ENCODE data around the gene TRAF7. TPM values are rescaled to one million over a fixed set of nuclear protein-coding genes. Genes with fewer than 3 reads are reported as not detected.

The TRAF7 gene
- total and polyA plus RNA-seq, 2 of the 13 experiments (the other 11 are each of a cell fraction or from before 2014, with no cell fraction given), result 47.9 to 65.6 TPM

- TF ChIP-seq PAXIP1 (CRISPR knock-in tag; conservative IDR thresholded peaks at IDR 0.05) (peak; percentile 49), RNF2 (conservative IDR thresholded peaks at IDR 0.05; ENCODE audit: low read depth) (0 out of 2 replicates have a peak, but pooled peaks have one; percentile 49), GABPA (IDR thresholded peaks at IDR 0.05; ENCODE audit: low read depth, low read length) (no peak), GABPA (CRISPR knock-in tag; IDR thresholded peaks at IDR 0.05; ENCODE audit: low read depth) (no peak), KMT2A (CRISPR knock-in tag; IDR thresholded peaks at IDR 0.05) (0 out of 2 replicates have a peak, but pooled peaks have one; percentile 11), ZFP91 (CRISPR knock-in tag; IDR thresholded peaks at IDR 0.05; ENCODE audit: borderline replicate concordance) (0 out of 2 replicates have a peak, but pooled peaks have one; percentile 33), MTF1 (CRISPR knock-in tag; IDR thresholded peaks at IDR 0.05) (no peak), DMAP1 (CRISPR knock-in tag; IDR thresholded peaks at IDR 0.05) (peak; percentile 39; the same call in 1 of the 2 replicates), TMF1 (CRISPR knock-in tag; IDR thresholded peaks at IDR 0.05; ENCODE audit: low read depth) (0 out of 2 replicates have a peak, but pooled peaks have one; percentile 50), ZNF543 (CRISPR knock-in tag; IDR thresholded peaks at IDR 0.05) (0 out of 2 replicates have a peak, but pooled peaks have one; percentile 30), BHLHE40 (IDR thresholded peaks at IDR 0.05; ENCODE audit: low read length) (peak; percentile 94), HES4 (CRISPR knock-in tag; IDR thresholded peaks at IDR 0.05; ENCODE audit: borderline replicate concordance) (0 out of 2 replicates have a peak, but pooled peaks have one; percentile 54), KDM4B (CRISPR knock-in tag; IDR thresholded peaks at IDR 0.05) (no peak), ZFX (CRISPR knock-in tag; IDR thresholded peaks at IDR 0.05; ENCODE audit: low read depth) (peak; percentile 92), ZBTB34 (CRISPR knock-in tag; IDR thresholded peaks at IDR 0.05) (no peak), SPEN (CRISPR knock-in tag; IDR thresholded peaks at IDR 0.05; ENCODE audit: low read depth) (peak; percentile 61; the same call in 1 of the 2 replicates), TFDP2 (CRISPR knock-in tag; IDR thresholded peaks at IDR 0.05) (0 out of 2 replicates have a peak, but pooled peaks have one; percentile 30), ERF (CRISPR knock-in tag; IDR thresholded peaks at IDR 0.05) (0 out of 2 replicates have a peak, but pooled peaks have one; percentile 15), ZSCAN22 (CRISPR knock-in tag; IDR thresholded peaks at IDR 0.05) (no peak), MAFF (IDR thresholded peaks at IDR 0.05; ENCODE audit: low read depth, low read length) (no peak), GATA4 (IDR thresholded peaks at IDR 0.05; ENCODE audit: borderline replicate concordance, low read depth) (no peak)
- TF ChIP-seq, protein P1, sequence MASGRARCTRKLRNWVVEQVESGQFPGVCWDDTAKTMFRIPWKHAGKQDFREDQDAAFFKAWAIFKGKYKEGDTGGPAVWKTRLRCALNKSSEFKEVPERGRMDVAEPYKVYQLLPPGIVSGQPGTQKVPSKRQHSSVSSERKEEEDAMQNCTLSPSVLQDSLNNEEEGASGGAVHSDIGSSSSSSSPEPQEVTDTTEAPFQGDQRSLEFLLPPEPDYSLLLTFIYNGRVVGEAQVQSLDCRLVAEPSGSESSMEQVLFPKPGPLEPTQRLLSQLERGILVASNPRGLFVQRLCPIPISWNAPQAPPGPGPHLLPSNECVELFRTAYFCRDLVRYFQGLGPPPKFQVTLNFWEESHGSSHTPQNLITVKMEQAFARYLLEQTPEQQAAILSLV (CRISPR knock-in tag; IDR thresholded peaks at IDR 0.05; ENCODE audit: borderline replicate concordance), result peak; percentile 72; the same call in 1 of the 2 replicates
These were observed 34.5 kb downstream of the TRAF7 start (continued) for GRCh38 chr16:2190002-2190658.
